Activated T-helper 1 cell treated with Interleukin-2 at 50 U/mL for 16 hours (primary cell): Measurements from ENCODE around the gene PTPN7.

Source experiments
- DNase-seq: peaks from one replicate; pipeline ENCODE4 v3.0.0-alpha.2; 2020; ENCODE audit warnings: low read depth

The PTPN7 gene

GRCh38 chr1:202106340-202107254, 53.8 kb downstream of the PTPN7 start:
- no peak for DNase-seq

- DNase-seq, result no peak
Measured at GRCh38 chr1:202105571-202106339, 54.6 kb downstream of the PTPN7 start.

- DNase-seq, result no peak
Measured at GRCh38 chr1:202104073-202104472, 56.3 kb downstream of the PTPN7 start.

- no peak for DNase-seq
Measured at GRCh38 chr1:202101184-202101583, 59.2 kb downstream of the PTPN7 start.
